ENCODE measurements around the gene GOLGA6B.
"Not testable (repeated sequence)": the region's sequence is repeated elsewhere in the genome, so short reads cannot be mapped to it uniquely, and the experiment has no call there.

- TF ChIP-seq EZH2 (IDR thresholded peaks at IDR 0.05); FOXP2 (optimal IDR thresholded peaks at IDR 0.05; ENCODE audit: control extremely low read depth, extremely low read length, insufficient read depth); POLR2AphosphoS5 (IDR thresholded peaks at IDR 0.05; ENCODE audit: borderline replicate concordance, low read depth, low read length): not testable (repeated sequence)
These were observed 11.2 kb downstream of the GOLGA6B start for GRCh38 chr15:72665706-72666105.
